H7 (cell line): Measurements from ENCODE around the gene MPL. TPM values are rescaled to one million over a fixed set of nuclear protein-coding genes. Genes with fewer than 3 reads are reported as not detected.

Source experiments
- DNase-seq: peaks from one replicate; pipeline ENCODE4 v3.0.0; 2012
- H3K27me3 ChIP-seq: 2 replicates; pipeline ENCODE4 v1.6.0; 2011; ENCODE audit warnings: mild to moderate bottlenecking, low read length; ENCODE audit not compliant: control insufficient read depth, insufficient read depth
- H3K36me3 ChIP-seq: replicated peaks from 2 replicates; pipeline ENCODE4 v1.5.1; 2011; ENCODE audit warnings: low read length; ENCODE audit not compliant: control insufficient read depth, insufficient read depth
- H3K4me3 ChIP-seq: 2 replicates; pipeline ENCODE4 v1.5.1; 2011; ENCODE audit warnings: low read depth, mild to moderate bottlenecking, control low read depth, low read length, moderate library complexity; ENCODE audit not compliant: insufficient read depth
- total RNA-seq: library from RNA; depleted of rRNA; stranded (reverse); fragments of >200 nt; shearing (Covaris generic); gene quantifications from 2 replicates; pipeline ENCODE4 v1.2.3, GENCODE V29; 2014

MPL gene
- total RNA-seq, 1 experiment from 2014 or later, result not detected

DNA sequence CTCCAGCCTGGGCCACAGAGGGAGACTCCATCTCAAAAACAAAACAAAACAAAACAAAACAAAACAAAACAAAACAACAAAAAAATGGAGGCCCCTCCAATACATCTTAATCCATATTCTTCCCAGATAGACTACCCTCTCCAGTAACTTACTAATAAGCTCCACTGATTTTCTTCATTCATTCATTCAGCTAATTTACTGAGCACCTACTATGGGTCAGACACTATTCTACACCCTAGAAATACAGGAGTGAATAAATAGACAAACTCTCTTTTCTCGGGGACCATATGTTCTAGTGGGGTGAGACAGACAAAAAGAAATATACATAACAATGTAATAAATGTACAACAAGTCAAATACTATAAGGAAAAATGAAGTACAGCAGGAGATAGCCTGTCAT lies 13.4 kb downstream of the MPL start:
- no peaks in the 10 kb centered on the region for H3K36me3 ChIP-seq
- H3K4me3 ChIP-seq, result no peak overlapping the region
- peaks cover 9% of the 10 kb centered on the region for H3K27me3 ChIP-seq
- DNase-seq, result no peak

DNA sequence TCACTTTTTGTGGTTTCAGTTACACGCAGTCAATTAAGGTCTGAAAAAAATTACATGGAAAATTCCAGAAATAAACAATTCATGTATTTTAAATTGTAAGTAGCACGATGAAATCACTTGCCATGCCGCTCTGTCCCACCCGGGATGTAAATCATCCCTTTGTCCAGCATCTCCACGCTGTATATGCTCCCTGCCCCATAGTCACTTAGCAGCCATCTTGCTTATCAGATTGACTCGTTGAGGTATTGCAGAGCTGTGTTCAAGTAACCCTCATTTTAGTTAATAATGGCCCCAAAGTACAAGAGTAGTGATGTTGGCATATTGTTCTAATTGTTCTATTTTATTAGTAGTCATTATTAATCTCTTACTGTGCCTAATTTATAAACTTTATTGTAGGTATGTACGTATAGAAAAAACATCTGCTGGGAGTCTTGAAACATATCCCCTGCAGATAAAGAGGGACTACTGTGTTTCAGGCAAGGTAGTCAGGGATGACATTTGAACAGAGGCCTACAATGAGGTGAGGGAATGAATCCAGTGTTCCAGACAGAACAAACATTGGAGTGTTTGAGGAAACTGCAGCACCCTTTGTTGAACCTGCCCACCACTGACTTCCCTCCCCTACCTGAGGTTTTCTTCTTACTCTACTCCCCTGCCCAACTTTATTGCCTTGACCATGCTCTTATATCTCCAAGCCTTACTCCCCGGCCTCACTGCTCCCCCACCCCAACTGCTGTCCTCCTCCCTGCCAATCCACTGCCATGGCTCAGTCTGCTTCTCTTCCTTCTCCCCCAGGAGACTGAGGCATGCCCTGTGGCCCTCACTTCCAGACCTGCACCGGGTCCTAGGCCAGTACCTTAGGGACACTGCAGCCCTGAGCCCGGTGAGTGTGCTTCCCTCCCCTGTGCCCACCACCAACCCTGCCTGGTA lies 14.1 kb downstream of the MPL start:
- H3K4me3 ChIP-seq, result no peak overlapping the region
- no peak for DNase-seq
- no peaks in the 10 kb centered on the region for H3K36me3 ChIP-seq
- H3K27me3 ChIP-seq, result peaks cover 9% of the 10 kb centered on the region

GRCh38 chr1:43352351-43352705 lies 14.7 kb downstream of the MPL start:
- no peak for DNase-seq
- Histone ChIP-seq H3K36me3 (no peaks in the 10 kb centered on the region), H3K27me3 (peaks cover 9% of the 10 kb centered on the region), H3K4me3 (no peak overlapping the region)

DNA sequence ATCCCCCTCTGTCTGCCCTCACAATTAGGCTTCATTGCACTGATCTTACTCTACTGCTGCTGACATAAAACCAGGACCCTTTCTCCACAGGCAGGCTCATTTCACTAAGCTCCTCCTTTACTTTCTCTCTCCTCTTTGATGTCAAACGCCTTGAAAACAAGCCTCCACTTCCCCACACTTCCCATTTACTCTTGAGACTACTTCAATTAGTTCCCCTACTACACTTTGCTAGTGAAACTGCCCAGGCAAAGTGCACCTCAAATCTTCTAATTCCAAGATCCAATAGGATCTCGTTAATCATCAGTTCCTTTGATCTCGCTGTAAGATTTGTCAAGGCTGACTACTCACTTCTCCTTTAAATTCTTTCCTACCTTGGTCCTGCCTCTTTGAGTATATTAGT lies 15.3 kb downstream of the MPL start:
- Histone ChIP-seq H3K4me3 (no peak overlapping the region), H3K36me3 (no peaks in the 10 kb centered on the region), H3K27me3 (peaks cover 7% of the 10 kb centered on the region)
- DNase-seq, result peak; percentile 13

GRCh38 chr1:43354471-43354870 lies 16.9 kb downstream of the MPL start:
- Histone ChIP-seq H3K36me3 (no peaks in the 10 kb centered on the region), H3K27me3 (no peaks in the 10 kb centered on the region; the same call in 1 of the 2 replicates), H3K4me3 (no peak overlapping the region)
- no peak for DNase-seq

- DNase-seq, result no peak
- Histone ChIP-seq H3K27me3 (no peaks in the 10 kb centered on the region; the same call in 1 of the 2 replicates), H3K4me3 (no peak overlapping the region), H3K36me3 (peaks cover 2% of the 10 kb centered on the region)
Measured at GRCh38 chr1:43354936-43355335, 17.3 kb downstream of the MPL start.

- Histone ChIP-seq H3K4me3 (no peak overlapping the region), H3K36me3 (peaks cover 26% of the 10 kb centered on the region), H3K27me3 (no peaks in the 10 kb centered on the region)
- DNase-seq, result no peak
Measured at GRCh38 chr1:43357251-43357650, 19.6 kb downstream of the MPL start.

GRCh38 chr1:43358121-43358745 lies 20.6 kb downstream of the MPL start:
- peak overlapping the region; percentile 100 for H3K4me3 ChIP-seq
- no peaks in the 10 kb centered on the region for H3K27me3 ChIP-seq
- peaks cover 30% of the 10 kb centered on the region for H3K36me3 ChIP-seq
- DNase-seq, result peak; percentile 84

- Histone ChIP-seq H3K27me3 (no peaks in the 10 kb centered on the region), H3K36me3 (peaks cover 35% of the 10 kb centered on the region), H3K4me3 (peak within 1 kb of the TSS; percentile 100)
- DNase-seq, result peak; percentile 97
Measured at GRCh38 chr1:43358746-43359693, 21.4 kb downstream of the MPL start, which contains the start of gene CDC20. TSS of gene CDC20 (plus strand) at chr1:43358981. CDS start at chr1:43359216, 235 bp downstream.

DNA sequence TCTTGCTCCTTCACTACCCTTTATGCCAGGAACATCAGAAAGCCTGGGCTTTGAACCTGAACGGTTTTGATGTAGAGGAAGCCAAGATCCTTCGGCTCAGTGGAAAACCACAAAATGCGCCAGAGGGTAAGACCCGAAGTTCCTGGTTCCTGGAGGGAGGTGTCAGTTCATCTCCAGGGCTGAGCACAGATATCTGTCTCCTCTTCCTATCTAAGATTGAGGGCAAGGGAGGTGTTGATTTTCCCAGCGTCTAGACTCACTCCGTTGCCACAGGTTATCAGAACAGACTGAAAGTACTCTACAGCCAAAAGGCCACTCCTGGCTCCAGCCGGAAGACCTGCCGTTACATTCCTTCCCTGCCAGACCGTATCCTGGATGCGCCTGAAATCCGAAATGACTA lies 22.1 kb downstream of the MPL start:
- Histone ChIP-seq H3K36me3 (peaks cover 41% of the 10 kb centered on the region), H3K4me3 (peak overlapping the region; percentile 100), H3K27me3 (no peaks in the 10 kb centered on the region)
- peak; percentile 25 for DNase-seq

- H3K27me3 ChIP-seq, result no peaks in the 10 kb centered on the region; the same call in 1 of the 2 replicates
- peak overlapping the region; percentile 100; the same call in 1 of the 2 replicates for H3K4me3 ChIP-seq
- DNase-seq, result no peak
- peaks cover 41% of the 10 kb centered on the region for H3K36me3 ChIP-seq
Measured at GRCh38 chr1:43360616-43361015, 23.0 kb downstream of the MPL start.

- H3K4me3 ChIP-seq, result no peak overlapping the region
- peaks cover 41% of the 10 kb centered on the region for H3K36me3 ChIP-seq
- H3K27me3 ChIP-seq, result no peaks in the 10 kb centered on the region; the same call in 1 of the 2 replicates
- peak; percentile 31 for DNase-seq
Measured at GRCh38 chr1:43363283-43363934, 25.8 kb downstream of the MPL start.

- peak; percentile 41 for DNase-seq
- no peaks in the 10 kb centered on the region; the same call in 1 of the 2 replicates for H3K27me3 ChIP-seq
- peaks cover 41% of the 10 kb centered on the region for H3K36me3 ChIP-seq
Measured at GRCh38 chr1:43363935-43364525, 26.4 kb downstream of the MPL start.

More at GRCh38 chr1:43363935-43364525, 26.4 kb downstream of the MPL start:
- H3K4me3 ChIP-seq, result no peak overlapping the region
